Tongue (tissue), 2 donors: ENCODE data around the gene CORO2B. TPM values are rescaled to one million over a fixed set of nuclear protein-coding genes. Genes with fewer than 3 reads are reported as not detected.

Experiments used
- DNase-seq: peaks from one replicate; pipeline ENCODE4 v3.0.0-alpha.2; 2015
- total RNA-seq: library from RNA; depleted of rRNA; stranded (reverse); fragments of >200 nt; gene quantifications from one replicate; pipeline ENCODE4 v1.2.3, GENCODE V29; 2014

Gene CORO2B
- total RNA-seq, 1 donor from 2014 or later, result 2.3 TPM

DNA sequence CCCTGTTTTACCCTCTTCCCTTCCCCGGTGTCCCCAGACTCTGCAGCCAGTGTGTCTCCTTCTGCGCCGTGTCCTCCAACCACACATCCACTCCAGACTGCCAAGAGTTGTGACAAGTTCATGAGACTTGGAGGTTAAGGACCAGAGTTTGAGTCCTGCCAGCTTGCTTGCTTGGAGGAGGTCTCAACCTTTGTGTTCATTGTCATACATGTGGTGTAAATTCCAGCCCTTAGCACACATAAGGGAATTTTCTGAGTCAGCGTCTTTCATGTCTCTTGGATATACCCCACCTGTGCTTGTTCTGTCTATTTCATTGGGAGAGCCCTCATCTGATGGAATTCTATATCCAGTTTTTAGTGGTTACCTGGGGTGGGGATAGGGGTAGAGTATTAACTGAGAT, 13.3 kb downstream of the CORO2B start:
- no peak for DNase-seq

- no peak for DNase-seq
Observed at GRCh38 chr15:68592544-68592943, 13.8 kb downstream of the CORO2B start.

GRCh38 chr15:68593341-68593740, 14.5 kb downstream of the CORO2B start:
- DNase-seq, result no peak

GRCh38 chr15:68593828-68594532, 15.2 kb downstream of the CORO2B start:
- no peak for DNase-seq

GRCh38 chr15:68594533-68595259, 15.9 kb downstream of the CORO2B start:
- no peak for DNase-seq

DNA sequence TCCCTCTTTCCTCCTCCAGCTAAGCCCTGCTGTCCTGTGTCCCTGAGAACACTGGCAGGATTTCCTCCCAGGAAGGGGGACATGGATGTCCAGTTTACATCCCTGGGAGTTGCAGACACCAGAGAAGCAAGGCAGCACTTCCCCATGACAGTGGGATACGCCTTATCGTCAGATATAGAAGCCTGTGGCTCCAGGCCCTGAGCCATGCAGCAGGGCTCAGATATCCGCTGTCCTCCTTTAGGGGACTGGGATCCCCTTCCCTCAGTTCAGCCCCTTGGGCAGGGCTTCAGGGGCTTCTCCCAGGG, 16.4 kb downstream of the CORO2B start:
- no peak for DNase-seq

GRCh38 chr15:68595761-68596160, 17.0 kb downstream of the CORO2B start:
- DNase-seq, result no peak

GRCh38 chr15:68596691-68597090, 17.9 kb downstream of the CORO2B start:
- DNase-seq, result no peak

- DNase-seq, result no peak
Observed at GRCh38 chr15:68597581-68597980, 18.8 kb downstream of the CORO2B start.

DNA sequence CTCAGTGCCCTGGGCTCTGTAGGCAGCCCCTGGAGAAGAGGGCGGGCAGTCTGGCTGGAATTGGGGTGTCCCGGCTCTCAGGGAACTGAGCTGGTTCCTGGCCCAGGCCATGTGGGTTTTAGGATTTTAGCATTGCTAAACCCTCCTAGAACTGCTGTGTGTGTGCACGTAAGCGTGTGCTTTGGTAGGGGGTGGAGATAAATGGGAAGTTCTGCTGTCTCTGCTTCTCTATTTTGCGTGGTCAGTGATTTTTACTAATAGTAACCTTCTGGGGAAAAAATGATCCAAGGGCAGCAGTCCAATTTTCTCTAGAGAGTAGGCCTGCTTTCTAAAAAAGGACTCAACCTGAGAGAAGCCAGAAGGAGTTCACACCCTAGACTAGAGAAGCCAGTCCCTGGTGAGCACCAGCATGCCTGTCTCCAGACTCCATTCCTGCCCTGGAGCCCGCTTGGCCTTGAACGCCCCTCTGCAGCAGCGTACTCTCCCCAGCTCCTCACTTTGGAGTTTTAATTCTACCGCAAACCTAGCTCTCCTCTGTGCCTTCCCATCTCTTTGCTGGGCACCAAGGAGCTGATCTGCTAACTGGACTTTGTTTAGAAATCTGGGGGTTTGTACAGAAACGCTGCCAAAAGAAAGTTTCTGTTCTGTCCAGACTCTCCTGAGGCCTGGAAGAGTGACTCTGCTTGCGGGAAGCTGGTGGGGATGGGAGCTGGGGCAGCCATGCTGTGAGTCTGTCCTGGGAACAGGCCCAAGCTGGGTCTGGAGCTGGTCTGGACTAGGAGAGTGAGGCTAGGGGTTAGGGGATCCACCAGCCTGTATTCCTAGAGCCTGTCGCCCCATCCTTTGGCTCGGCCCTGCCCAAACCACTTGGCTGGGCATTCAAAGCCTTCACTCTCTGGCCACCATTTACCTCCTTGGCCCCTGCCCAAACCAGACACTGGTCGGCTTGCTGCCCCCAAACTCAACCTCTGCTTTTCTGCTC, 19.7 kb downstream of the CORO2B start:
- DNase-seq, result no peak

- DNase-seq, result no peak
Observed at GRCh38 chr15:68599153-68599545, 20.4 kb downstream of the CORO2B start.

- DNase-seq, result peak; percentile 62
Observed at GRCh38 chr15:68599560-68600071, 20.8 kb downstream of the CORO2B start.

DNA sequence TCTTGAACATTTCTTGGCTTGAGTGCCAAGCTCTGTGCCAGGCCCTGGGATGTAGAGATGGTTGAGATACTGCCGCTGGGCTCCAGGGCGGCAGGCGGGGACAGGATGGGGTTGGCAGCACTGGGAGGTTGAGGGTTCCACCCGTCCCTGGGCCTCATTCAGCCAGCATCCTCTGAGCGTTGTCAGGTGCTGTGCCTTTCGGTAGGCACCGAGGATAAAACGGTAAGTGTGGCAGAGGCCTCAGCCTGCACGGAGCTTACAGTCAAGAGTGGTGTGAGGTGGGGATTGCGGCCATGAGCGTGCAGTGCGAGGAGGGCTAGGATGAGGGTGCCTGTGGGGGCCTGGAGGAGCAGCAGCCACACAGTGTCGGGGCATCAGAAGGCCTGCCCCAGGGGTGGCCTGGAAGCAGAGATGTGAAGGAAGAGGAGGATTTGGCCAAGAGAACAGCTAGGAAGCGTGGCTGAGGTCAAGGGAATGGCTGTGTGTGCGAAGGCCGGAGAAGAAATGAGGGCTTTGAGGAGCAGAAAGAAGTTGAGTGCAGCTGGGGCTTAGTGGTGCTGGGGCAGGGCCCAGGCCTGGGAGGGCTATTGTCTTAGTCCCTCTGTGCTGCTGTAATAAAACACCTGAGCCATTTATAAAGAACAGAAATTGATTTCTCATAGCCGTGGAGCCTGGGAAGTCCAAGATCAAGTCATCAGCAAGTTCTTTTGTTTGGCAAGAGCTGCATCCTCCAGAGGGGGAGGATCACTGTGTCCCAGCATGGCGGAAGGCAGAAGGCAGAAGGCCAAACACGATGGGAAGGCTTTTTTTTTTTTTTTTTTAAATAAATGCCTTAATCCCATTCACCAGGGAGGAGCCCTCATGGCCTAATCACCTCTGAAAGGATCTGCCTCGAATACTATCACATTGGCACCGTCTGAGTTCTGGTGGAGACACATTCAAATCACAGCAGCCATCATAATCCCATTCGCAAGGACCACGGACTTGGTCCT, 22.7 kb downstream of the CORO2B start:
- DNase-seq, result no peak

DNA sequence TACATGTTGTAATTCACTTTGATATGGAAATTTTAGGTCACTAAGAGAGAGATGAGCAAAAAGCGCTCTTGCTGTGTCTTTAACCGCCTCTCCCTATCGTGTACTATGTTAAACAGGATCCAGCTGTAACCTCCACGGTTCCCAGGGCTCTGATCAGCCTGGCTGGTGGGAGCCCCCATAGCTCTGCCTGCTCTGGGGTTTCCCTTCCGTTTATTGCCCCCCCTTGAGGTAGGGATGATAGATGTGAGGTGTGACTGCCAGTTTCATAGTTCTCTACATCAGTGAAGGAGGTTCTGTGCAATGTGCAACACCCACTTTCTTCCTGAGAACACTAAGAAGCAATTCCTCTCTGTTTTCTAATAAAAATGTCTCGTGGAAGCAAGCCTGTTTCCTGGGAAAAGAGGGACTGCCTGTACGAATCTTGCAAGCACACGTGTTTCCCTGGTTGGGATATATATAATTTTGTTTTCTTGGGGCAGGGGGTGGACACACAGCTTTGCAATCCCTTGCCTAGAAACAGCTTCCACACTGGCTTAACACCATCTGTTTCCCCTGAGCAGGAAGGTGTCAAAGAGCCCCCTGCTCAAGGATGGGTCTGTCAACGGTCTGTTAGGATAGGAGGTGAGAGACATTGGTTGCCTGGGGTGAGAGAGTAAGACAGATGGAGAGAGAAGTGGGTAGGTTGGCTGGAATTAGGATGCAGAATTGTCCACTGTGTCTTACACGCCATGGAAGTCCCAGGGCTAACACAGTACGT, 23.8 kb downstream of the CORO2B start:
- DNase-seq, result no peak

DNA sequence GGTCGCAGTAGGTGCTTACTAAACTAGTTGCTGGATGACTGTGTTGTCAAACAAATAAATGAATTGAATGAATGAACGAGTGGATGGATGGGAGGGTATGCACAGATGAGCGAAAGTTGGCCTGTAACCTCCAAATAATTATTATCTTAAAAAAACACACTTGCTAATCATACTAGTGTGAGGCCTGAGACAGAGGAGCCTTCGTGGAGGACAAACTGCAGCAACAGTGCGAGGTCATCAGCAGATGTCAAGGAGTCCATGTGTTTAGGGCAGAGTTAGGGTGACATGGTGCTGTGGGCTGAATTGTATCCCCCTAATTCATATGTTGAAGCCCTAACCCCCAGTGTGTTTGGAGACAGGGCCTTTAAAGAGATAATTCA, 24.4 kb downstream of the CORO2B start:
- no peak for DNase-seq

DNA sequence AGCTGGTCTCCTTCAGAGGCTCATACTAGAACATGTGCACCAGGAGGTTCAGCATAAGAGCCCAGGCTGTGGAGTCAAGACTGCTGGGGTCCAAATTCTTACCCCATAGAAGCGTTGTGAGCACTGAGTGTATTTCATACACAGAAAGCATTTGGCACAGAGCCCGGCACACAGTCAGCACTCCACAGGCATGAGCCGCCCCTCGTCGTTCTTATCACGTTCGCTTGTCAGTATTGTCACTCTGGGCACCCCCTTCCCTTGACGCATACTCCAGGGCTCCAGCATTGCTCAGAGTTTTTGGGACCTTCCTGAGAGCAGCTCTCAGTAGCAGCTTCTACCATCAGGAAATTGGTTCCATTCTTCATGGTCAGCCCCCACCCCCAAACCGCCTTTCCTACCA, 25.2 kb downstream of the CORO2B start:
- DNase-seq, result no peak

GRCh38 chr15:68604840-68605478, 26.2 kb downstream of the CORO2B start:
- peak; percentile 69 for DNase-seq

DNA sequence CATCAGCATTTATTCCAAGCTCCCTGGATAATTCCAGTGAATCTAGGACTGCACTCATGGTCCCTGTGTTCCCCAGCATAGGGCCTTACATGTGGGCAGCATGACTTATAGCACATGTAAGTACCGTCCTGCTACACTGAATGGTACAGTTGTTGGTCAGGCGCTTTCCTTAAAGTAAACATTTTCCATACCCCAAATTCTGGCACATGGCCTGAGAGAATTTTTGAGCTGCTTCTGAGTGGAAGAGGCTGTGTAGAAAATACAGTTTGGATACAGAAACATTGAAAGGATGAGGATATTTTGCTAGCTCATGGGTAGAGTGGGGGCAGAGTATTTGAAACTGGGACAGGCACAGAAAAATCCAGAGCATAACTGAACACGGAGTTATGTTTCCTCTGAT, 27.6 kb downstream of the CORO2B start:
- DNase-seq, result peak; percentile 51

DNA sequence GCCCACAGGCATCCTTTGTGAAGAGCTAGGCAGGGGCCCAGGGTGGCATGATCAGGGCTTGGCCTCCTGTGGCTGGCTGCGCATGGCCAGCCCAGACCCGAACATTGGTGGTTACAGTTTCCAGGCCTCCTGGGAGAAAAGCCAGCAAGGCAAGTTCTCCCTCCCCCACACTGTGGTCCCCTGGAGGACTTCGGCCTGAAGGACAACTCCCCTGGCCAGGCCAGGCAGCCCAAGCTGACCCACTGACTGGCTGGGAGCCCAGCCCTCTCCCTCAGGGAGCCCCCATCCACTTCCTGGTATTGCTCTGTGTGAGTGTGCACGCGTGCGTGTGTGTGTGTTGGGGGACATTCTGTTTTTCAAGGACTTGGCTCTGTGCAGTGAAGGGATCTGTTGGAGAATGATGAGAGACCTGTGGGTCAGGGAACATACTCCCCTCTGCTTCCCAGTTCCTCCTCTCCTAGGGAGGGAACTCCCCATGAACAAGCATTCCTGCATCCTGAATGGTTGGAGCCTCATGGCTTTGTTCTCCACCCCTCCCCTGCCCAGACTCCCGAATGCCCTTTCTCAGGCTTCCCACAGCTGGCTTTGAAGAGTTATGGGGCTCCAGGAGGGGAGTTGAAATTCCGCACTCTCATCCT, 29.5 kb downstream of the CORO2B start:
- peak; percentile 38 for DNase-seq

GRCh38 chr15:68608844-68609232, 30.0 kb downstream of the CORO2B start:
- no peak for DNase-seq
